Neural cell (in vitro differentiated cells): ENCODE data around the gene EMC8. TPM values are rescaled to one million over a fixed set of nuclear protein-coding genes. Genes with fewer than 3 reads are reported as not detected.

ENCODE experiments used
- H2AFZ ChIP-seq: fragments of 200-600, 300-800 bp; sonication (generic), shearing (Covaris generic); 2 replicates; pipeline ENCODE4 v1.6.0; 2014; ENCODE audit warnings: low read depth, mild to moderate bottlenecking, antibody characterized with exemption, low read length, moderate library complexity
- H3F3A ChIP-seq: fragments of 200-600 bp; shearing (Covaris generic); 2 replicates; pipeline ENCODE4 v1.6.1; 2016; ENCODE audit warnings: mild to moderate bottlenecking, moderate library complexity, mixed read lengths, antibody characterized with exemption, low read length; ENCODE audit not compliant: insufficient read depth, poor library complexity, severe bottlenecking
- H3K27ac ChIP-seq: fragments of 200-600, 300-800 bp; sonication (generic), shearing (Covaris generic); 2 replicates; pipeline ENCODE4 v1.5.1; 2014; ENCODE audit warnings: mild to moderate bottlenecking, low read length, moderate library complexity
- H3K27me3 ChIP-seq: fragments of 300-800, 200-600 bp; sonication (generic), shearing (Covaris generic); 2 replicates; pipeline ENCODE4 v1.6.0; 2014; ENCODE audit warnings: mild to moderate bottlenecking, low read depth, low read length, moderate library complexity; ENCODE audit not compliant: insufficient read depth
- H3K36me3 ChIP-seq: fragments of 300-800, 200-600 bp; sonication (generic), shearing (Covaris generic); 2 replicates; pipeline ENCODE4 v1.5.1; 2014; ENCODE audit warnings: mild to moderate bottlenecking, antibody characterized with exemption, low read length, moderate library complexity; ENCODE audit not compliant: insufficient read depth
- H3K4me2 ChIP-seq: fragments of 300-800, 200-600 bp; sonication (generic), shearing (Covaris generic); 2 replicates; pipeline ENCODE4 v1.6.0; 2014; ENCODE audit warnings: mild to moderate bottlenecking, low read length
- H3K4me3 ChIP-seq: fragments of 300-800, 200-600 bp; sonication (generic), shearing (Covaris generic); 2 replicates; pipeline ENCODE4 v1.5.1; 2014; ENCODE audit warnings: mild to moderate bottlenecking, low read length, moderate library complexity
- H3K79me2 ChIP-seq: fragments of 200-600 bp; shearing (Covaris generic); replicated peaks from 2 replicates; pipeline ENCODE4 v1.6.0; 2014; ENCODE audit warnings: mild to moderate bottlenecking, low read length, moderate library complexity; ENCODE audit not compliant: insufficient read depth
- H3K9ac ChIP-seq: fragments of 300-800, 200-600 bp; sonication (generic), shearing (Covaris generic); 2 replicates; pipeline ENCODE4 v1.6.1; 2016; ENCODE audit warnings: mild to moderate bottlenecking, low read length, mixed read lengths
- H3K9me2 ChIP-seq: fragments of 200-600 bp; shearing (Covaris generic); 2 replicates; pipeline ENCODE4 v1.6.1; 2016; ENCODE audit warnings: mild to moderate bottlenecking, low read length, mixed read lengths; ENCODE audit not compliant: insufficient read depth
- H3K9me3 ChIP-seq: fragments of 200-600, 300-800 bp; sonication (generic), shearing (Covaris generic); 2 replicates; pipeline ENCODE4 v1.6.1; 2016; ENCODE audit warnings: mild to moderate bottlenecking, mixed run types, low read length, moderate library complexity, mixed read lengths
- H4K20me1 ChIP-seq: fragments of 200-600 bp; shearing (Covaris generic); 2 replicates; pipeline ENCODE4 v1.6.1; 2016; ENCODE audit warnings: mild to moderate bottlenecking, mixed run types; ENCODE audit not compliant: insufficient read depth
- EP300 ChIP-seq: fragments of 450-650 bp; conservative IDR thresholded peaks from 2 replicates; pipeline ENCODE4 v1.6.1; 2014; ENCODE audit warnings: antibody characterized with exemption, mild to moderate bottlenecking, moderate library complexity; ENCODE audit not compliant: poor library complexity, severe bottlenecking
- EZH2 ChIP-seq: fragments of 200-600, 300-800 bp; shearing (Covaris generic), sonication (generic); IDR thresholded peaks from 2 replicates; pipeline ENCODE4 v1.6.1; 2014; ENCODE audit warnings: antibody characterized with exemption, low read length, borderline replicate concordance, mild to moderate bottlenecking; ENCODE audit not compliant: insufficient read depth, poor library complexity, severe bottlenecking
- MXI1 ChIP-seq: fragments of 450-650 bp; conservative IDR thresholded peaks from 2 replicates; pipeline ENCODE4 v1.6.1; 2014; ENCODE audit warnings: antibody characterized with exemption, mild to moderate bottlenecking; ENCODE audit not compliant: poor library complexity, severe bottlenecking
- POLR2AphosphoS5 ChIP-seq: IDR thresholded peaks from 2 replicates; pipeline ENCODE4 v1.6.1; 2012
- RAD21 ChIP-seq: fragments of 450-650 bp; conservative IDR thresholded peaks from 2 replicates; pipeline ENCODE4 v1.6.1; 2014; ENCODE audit warnings: antibody characterized with exemption, mild to moderate bottlenecking, moderate library complexity
- SMC3 ChIP-seq: fragments of 450-650 bp; conservative IDR thresholded peaks from 2 replicates; pipeline ENCODE4 v1.6.1; 2014; ENCODE audit warnings: antibody characterized with exemption, mild to moderate bottlenecking, moderate library complexity; ENCODE audit not compliant: poor library complexity
- TAF1 ChIP-seq: IDR thresholded peaks from 2 replicates; pipeline ENCODE4 v1.6.1; 2012; ENCODE audit warnings: low read depth
- polyA plus RNA-seq: library from polyadenylated mRNA; depleted of rRNA; stranded (reverse); fragments of >200 nt; gene quantifications from 2 replicates; pipeline ENCODE4 v1.2.3, GENCODE V29; 2014
- TF ChIP-seq, protein P1 (sequence below): IDR thresholded peaks from 2 replicates; pipeline ENCODE4 v1.6.1; 2012; ENCODE audit warnings: borderline replicate concordance
- TF ChIP-seq, protein P2 (sequence below): fragments of 450-650 bp; IDR thresholded peaks from 2 replicates; pipeline ENCODE4 v1.5.1; 2014; ENCODE audit warnings: antibody characterized with exemption, mild to moderate bottlenecking, moderate library complexity; ENCODE audit not compliant: poor library complexity, severe bottlenecking

The EMC8 gene
- polyA plus RNA-seq, 1 donor from 2014 or later = 38.9 TPM

DNA sequence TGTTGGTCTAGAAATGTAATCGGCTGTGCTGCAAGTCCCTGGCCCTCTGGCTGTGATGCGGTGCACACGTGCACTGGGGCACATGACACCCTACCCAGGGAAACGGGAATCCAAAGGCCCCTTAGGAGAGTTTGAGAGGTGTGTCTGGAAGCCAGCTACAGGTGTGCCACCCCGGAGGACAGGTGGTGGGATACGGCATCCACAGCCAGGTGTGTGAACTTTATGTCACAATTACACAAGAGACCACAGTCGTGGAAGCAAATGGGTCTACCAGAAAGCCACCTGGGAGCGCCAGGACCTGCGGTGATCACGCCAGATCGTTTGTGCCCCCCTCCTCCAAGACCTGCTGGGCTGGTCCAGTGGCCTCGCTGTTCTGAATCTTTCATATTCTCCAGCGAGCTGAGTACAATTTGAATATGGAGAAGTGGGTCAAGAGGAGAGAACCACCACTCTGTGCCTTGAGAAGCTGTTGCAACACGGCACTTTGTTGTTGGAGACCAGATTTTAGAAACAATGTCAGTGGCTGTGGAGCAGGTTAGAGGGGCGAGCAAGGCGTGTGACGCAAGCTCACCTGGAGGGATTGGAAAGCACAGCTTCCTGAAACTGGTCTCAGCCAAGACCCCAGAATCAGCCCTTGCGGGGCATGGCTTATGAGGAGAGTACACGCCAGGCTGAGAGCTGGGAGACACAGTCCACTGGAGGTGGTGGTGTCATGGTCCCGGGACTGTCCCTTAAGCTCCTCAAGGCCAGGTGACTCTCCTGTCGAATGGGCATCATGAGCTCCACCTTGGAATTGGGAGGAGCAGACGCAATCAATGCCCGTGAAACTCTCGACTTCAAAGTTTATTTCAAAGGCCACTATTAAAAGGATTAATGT is 37.6 kb upstream of the EMC8 start:
- H3K9me2 ChIP-seq = no peaks in the 10 kb centered on the region
- no peaks in the 10 kb centered on the region for H3K9me3 ChIP-seq
- H3F3A ChIP-seq = no peaks in the 10 kb centered on the region
- no peak overlapping the region for H3K4me3 ChIP-seq
- no peak overlapping the region for H2AFZ ChIP-seq
- H3K4me2 ChIP-seq = no peak overlapping the region
- H3K79me2 ChIP-seq = no peaks in the 10 kb centered on the region
- no peak overlapping the region for H3K9ac ChIP-seq
- no peaks in the 10 kb centered on the region for H4K20me1 ChIP-seq
- H3K36me3 ChIP-seq = no peaks in the 10 kb centered on the region
- no peak overlapping the region for H3K27ac ChIP-seq
- TF ChIP-seq TAF1 = no peak
- TF ChIP-seq, protein P1, sequence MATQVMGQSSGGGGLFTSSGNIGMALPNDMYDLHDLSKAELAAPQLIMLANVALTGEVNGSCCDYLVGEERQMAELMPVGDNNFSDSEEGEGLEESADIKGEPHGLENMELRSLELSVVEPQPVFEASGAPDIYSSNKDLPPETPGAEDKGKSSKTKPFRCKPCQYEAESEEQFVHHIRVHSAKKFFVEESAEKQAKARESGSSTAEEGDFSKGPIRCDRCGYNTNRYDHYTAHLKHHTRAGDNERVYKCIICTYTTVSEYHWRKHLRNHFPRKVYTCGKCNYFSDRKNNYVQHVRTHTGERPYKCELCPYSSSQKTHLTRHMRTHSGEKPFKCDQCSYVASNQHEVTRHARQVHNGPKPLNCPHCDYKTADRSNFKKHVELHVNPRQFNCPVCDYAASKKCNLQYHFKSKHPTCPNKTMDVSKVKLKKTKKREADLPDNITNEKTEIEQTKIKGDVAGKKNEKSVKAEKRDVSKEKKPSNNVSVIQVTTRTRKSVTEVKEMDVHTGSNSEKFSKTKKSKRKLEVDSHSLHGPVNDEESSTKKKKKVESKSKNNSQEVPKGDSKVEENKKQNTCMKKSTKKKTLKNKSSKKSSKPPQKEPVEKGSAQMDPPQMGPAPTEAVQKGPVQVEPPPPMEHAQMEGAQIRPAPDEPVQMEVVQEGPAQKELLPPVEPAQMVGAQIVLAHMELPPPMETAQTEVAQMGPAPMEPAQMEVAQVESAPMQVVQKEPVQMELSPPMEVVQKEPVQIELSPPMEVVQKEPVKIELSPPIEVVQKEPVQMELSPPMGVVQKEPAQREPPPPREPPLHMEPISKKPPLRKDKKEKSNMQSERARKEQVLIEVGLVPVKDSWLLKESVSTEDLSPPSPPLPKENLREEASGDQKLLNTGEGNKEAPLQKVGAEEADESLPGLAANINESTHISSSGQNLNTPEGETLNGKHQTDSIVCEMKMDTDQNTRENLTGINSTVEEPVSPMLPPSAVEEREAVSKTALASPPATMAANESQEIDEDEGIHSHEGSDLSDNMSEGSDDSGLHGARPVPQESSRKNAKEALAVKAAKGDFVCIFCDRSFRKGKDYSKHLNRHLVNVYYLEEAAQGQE = no peak
- TF ChIP-seq RAD21 = no peak
- TF ChIP-seq, protein P2, sequence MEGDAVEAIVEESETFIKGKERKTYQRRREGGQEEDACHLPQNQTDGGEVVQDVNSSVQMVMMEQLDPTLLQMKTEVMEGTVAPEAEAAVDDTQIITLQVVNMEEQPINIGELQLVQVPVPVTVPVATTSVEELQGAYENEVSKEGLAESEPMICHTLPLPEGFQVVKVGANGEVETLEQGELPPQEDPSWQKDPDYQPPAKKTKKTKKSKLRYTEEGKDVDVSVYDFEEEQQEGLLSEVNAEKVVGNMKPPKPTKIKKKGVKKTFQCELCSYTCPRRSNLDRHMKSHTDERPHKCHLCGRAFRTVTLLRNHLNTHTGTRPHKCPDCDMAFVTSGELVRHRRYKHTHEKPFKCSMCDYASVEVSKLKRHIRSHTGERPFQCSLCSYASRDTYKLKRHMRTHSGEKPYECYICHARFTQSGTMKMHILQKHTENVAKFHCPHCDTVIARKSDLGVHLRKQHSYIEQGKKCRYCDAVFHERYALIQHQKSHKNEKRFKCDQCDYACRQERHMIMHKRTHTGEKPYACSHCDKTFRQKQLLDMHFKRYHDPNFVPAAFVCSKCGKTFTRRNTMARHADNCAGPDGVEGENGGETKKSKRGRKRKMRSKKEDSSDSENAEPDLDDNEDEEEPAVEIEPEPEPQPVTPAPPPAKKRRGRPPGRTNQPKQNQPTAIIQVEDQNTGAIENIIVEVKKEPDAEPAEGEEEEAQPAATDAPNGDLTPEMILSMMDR = no peak
- no peak for TF ChIP-seq EP300
- no peak for TF ChIP-seq MXI1
- TF ChIP-seq POLR2AphosphoS5 = no peak
- no peak for TF ChIP-seq EZH2
- TF ChIP-seq SMC3 = no peak
- H3K27me3 ChIP-seq = no peaks in the 10 kb centered on the region

DNA sequence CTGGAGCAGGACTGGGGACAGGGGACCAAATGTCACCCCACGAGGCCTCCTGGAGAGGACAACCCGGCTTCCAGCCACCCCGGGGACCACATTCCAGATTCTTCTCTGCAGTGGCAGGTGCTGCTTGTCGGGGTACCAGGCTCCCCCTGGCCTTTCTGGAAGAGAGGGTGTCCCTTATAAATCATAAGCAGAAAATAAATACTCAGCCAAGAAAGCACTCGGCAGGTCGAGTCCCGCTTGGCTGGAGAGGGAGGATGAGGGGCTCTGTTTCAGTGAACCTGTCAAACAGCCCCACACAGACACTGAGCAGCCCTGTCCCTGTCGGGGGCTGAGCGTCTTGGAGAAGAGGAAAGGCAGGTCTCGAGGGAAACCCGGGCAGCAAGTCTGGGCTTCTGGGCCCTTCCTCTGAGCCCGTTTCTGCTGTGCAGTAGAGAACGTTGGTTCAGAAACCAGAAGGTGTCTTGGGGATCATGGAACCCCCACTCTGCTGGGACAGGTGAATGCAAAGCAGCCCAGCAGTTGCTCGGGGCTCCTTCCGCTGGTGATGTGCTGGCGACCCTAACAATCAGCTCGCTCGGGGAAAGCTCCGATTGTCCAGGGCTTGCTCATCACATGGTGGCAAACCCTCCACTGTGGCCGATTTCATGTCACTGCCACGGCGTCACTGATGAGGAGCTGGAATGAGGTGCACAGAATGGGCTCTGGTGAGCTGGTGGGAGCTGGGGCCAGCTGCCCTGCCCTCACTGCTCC is 36.8 kb upstream of the EMC8 start:
- no peaks in the 10 kb centered on the region for H3K9me3 ChIP-seq
- H3K9me2 ChIP-seq = no peaks in the 10 kb centered on the region
- TF ChIP-seq EZH2 (no peak), SMC3 (no peak), RAD21 (no peak), MXI1 (no peak), TAF1 (no peak), EP300 (no peak), POLR2AphosphoS5 (no peak)
- TF ChIP-seq, protein P2 = no peak
- TF ChIP-seq, protein P1 = no peak
- no peaks in the 10 kb centered on the region for H4K20me1 ChIP-seq
- H3K79me2 ChIP-seq = no peaks in the 10 kb centered on the region
- H3K4me2 ChIP-seq = no peak overlapping the region
- no peak overlapping the region for H3K9ac ChIP-seq
- no peaks in the 10 kb centered on the region for H3K27me3 ChIP-seq
- H3K27ac ChIP-seq = no peak overlapping the region
- no peak overlapping the region for H2AFZ ChIP-seq
- H3F3A ChIP-seq = no peaks in the 10 kb centered on the region
- H3K4me3 ChIP-seq = no peak overlapping the region
- no peaks in the 10 kb centered on the region for H3K36me3 ChIP-seq
